ENCODE results near the gene JMY. TPM values are rescaled to one million over a fixed set of nuclear protein-coding genes. Genes with fewer than 3 reads are reported as not detected.

JMY gene
- total RNA-seq, 1 experiment from 2014 or later, result 19.3 TPM

DNA sequence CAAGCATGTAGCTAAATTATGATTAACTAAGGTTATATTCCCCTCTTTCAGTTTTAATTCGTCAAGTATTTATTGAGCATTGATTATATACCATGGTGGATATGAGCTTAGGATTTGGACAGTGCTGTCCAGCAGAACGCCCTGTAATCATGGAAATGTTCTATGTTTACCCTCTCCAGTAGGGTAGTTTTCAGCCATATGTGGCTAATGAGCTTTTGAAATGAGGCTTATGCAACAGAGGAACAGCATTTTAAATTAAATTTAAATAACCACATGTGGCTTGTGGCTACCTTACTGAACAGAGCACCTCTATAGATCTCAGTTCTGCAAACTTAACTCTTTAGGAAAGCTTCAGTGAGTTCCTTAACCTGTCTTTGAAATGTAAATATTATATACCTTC lies 59.1 kb downstream of the JMY start:
- H3K4me1 Mint-ChIP-seq (ENCODE audit: insufficient read depth, unreplicated experiment), result no peaks in the 10 kb centered on the region
- H3K9me3 Mint-ChIP-seq (ENCODE audit: unreplicated experiment), result no peaks in the 10 kb centered on the region
- no peak overlapping the region for H3K4me3 Mint-ChIP-seq (ENCODE audit: unreplicated experiment)
- no TSS peak for BruUV-seq (replicated peaks)
- intact Hi-C loops (cut with micrococcal nuclease), result no loop called here
- POLR2A ChIA-PET, result interaction anchor here (0.8 to 1.1 kb wide), 2 partner anchors 11 to 151 kb away, joined by 3 read pairs; no protein-coding TSS in a partner anchor
- peaks cover 49% of the 10 kb centered on the region for H3K36me3 Mint-ChIP-seq (ENCODE audit: insufficient read depth, unreplicated experiment)
- TF ChIP-seq, protein P1, sequence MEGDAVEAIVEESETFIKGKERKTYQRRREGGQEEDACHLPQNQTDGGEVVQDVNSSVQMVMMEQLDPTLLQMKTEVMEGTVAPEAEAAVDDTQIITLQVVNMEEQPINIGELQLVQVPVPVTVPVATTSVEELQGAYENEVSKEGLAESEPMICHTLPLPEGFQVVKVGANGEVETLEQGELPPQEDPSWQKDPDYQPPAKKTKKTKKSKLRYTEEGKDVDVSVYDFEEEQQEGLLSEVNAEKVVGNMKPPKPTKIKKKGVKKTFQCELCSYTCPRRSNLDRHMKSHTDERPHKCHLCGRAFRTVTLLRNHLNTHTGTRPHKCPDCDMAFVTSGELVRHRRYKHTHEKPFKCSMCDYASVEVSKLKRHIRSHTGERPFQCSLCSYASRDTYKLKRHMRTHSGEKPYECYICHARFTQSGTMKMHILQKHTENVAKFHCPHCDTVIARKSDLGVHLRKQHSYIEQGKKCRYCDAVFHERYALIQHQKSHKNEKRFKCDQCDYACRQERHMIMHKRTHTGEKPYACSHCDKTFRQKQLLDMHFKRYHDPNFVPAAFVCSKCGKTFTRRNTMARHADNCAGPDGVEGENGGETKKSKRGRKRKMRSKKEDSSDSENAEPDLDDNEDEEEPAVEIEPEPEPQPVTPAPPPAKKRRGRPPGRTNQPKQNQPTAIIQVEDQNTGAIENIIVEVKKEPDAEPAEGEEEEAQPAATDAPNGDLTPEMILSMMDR (IDR thresholded peaks at IDR 0.05; ENCODE audit: unreplicated experiment), result no peak
- no peak overlapping the region for H3K27ac Mint-ChIP-seq (ENCODE audit: low read depth, unreplicated experiment)
- CTCF ChIA-PET, result interaction anchor here (0.5 to 1.5 kb wide), 3 partner anchors 139 to 273 kb away, joined by 3 to 5 read pairs (median 4); no protein-coding TSS in a partner anchor
- no peak for DNase-seq (ENCODE audit: unreplicated experiment)
- no peaks in the 10 kb centered on the region for H3K27me3 Mint-ChIP-seq (ENCODE audit: insufficient read depth, unreplicated experiment)

DNA sequence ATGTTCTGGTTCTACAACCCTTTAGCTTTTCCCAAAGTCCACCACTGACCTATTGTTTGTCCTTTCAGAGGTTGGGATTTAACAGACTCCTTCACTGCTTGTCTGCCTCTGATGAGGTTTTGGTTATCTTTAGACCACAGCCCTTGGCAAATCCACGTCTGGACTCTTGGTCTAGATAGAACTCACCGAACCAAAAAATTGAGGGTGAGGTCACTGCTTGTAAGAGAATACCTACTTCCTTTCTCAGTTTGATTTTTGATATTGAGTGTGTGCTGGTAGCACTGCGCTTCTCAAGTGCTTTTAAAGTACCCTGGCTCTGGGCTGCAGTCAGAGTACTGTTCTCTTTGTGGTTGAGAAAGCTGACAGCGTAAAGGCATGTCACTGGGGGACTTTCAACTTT lies 61.7 kb downstream of the JMY start:
- H3K27ac Mint-ChIP-seq (ENCODE audit: low read depth, unreplicated experiment), result no peak overlapping the region
- intact Hi-C loops (cut with micrococcal nuclease), result no loop called here
- TF ChIP-seq, protein P1 (IDR thresholded peaks at IDR 0.05; ENCODE audit: unreplicated experiment), result no peak
- H3K27me3 Mint-ChIP-seq (ENCODE audit: insufficient read depth, unreplicated experiment), result no peaks in the 10 kb centered on the region
- CTCF ChIA-PET, result interaction anchor here (0.7 to 1.0 kb wide), 2 partner anchors 18 to 28 kb away, joined by 3 read pairs; no protein-coding TSS in a partner anchor
- H3K4me3 Mint-ChIP-seq (ENCODE audit: unreplicated experiment), result no peak overlapping the region
- POLR2A ChIA-PET, result no interaction called here
- H3K9me3 Mint-ChIP-seq (ENCODE audit: unreplicated experiment), result no peaks in the 10 kb centered on the region
- DNase-seq (ENCODE audit: unreplicated experiment), result no peak
- BruUV-seq (replicated peaks), result no TSS peak
- peaks cover 32% of the 10 kb centered on the region for H3K36me3 Mint-ChIP-seq (ENCODE audit: insufficient read depth, unreplicated experiment)
- no peaks in the 10 kb centered on the region for H3K4me1 Mint-ChIP-seq (ENCODE audit: insufficient read depth, unreplicated experiment)

DNA sequence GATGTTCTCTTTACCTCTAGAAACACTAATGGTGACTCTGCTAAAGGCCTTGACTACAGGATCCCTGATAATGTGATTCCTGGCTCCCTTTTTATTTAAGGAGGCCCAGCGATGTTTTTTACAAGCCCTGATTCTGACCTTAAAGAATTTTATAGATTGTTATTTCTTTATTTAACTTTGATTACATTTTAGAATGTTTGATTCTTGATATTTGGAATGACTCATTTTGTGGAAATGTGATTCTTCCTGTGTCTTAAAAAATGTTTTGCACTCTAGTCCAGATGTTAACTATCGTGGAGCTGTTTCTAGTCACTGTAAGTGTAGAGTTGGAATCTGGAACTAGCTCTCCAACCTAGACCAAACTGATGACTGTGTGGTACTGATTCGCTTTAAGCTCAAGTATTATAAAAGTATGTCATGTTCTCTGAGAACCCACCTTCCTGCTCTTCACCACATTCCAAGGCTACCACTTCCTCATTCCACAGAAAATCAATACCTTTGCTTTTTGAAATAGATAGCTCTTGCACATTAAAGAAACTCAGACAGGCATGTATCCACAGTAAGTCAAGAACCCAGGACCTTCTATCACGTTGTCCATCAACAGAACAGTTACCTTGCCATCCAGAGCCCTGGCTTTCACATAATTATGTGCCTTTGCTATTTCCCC lies 65.2 kb downstream of the JMY start:
- DNase-seq (ENCODE audit: unreplicated experiment), result no peak
- POLR2A ChIA-PET, result interaction anchor here (0.7 to 1.1 kb wide), 2 partner anchors 8 to 25 kb away, joined by 3 to 4 read pairs; no protein-coding TSS in a partner anchor
- no peaks in the 10 kb centered on the region for H3K4me1 Mint-ChIP-seq (ENCODE audit: insufficient read depth, unreplicated experiment)
- H3K4me3 Mint-ChIP-seq (ENCODE audit: unreplicated experiment), result no peak overlapping the region
- no peaks in the 10 kb centered on the region for H3K27me3 Mint-ChIP-seq (ENCODE audit: insufficient read depth, unreplicated experiment)
- H3K36me3 Mint-ChIP-seq (ENCODE audit: insufficient read depth, unreplicated experiment), result peaks cover 28% of the 10 kb centered on the region
- H3K9me3 Mint-ChIP-seq (ENCODE audit: unreplicated experiment), result no peaks in the 10 kb centered on the region
- H3K27ac Mint-ChIP-seq (ENCODE audit: low read depth, unreplicated experiment), result peak overlapping the region; percentile 17
- no TSS peak for BruUV-seq (replicated peaks)
- CTCF ChIA-PET, result interaction anchor here (0.9 to 1.0 kb wide), 2 partner anchors 163 to 164 kb away, joined by 3 to 4 read pairs; no protein-coding TSS in a partner anchor
- TF ChIP-seq, protein P1 (IDR thresholded peaks at IDR 0.05; ENCODE audit: unreplicated experiment), result no peak
- intact Hi-C loops (cut with micrococcal nuclease), result no loop called here

DNA sequence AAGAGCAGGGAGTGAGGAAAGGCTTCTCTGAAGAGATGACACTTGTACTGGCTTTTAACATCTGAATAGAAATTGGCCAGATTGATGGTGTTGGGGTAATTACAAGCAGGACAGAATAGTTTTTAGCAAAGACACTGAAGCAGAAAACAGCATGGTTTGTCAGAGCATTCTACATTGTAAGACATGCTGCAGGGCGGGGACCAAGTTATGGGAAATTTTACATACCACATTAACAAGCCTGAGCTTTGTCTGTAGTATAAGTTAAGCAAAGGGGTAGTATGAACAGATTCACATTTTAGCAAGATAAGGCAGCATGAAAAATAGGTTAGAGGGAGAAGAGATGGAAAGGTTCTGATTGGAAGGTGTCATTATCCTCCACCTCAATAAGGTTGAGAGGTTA lies 66.5 kb downstream of the JMY start:
- Mint-ChIP-seq H3K9me3 (ENCODE audit: unreplicated experiment) (no peaks in the 10 kb centered on the region), H3K36me3 (ENCODE audit: insufficient read depth, unreplicated experiment) (peaks cover 30% of the 10 kb centered on the region), H3K4me3 (ENCODE audit: unreplicated experiment) (no peak overlapping the region), H3K27ac (ENCODE audit: low read depth, unreplicated experiment) (no peak overlapping the region), H3K27me3 (ENCODE audit: insufficient read depth, unreplicated experiment) (no peaks in the 10 kb centered on the region), H3K4me1 (ENCODE audit: insufficient read depth, unreplicated experiment) (no peaks in the 10 kb centered on the region)
- POLR2A ChIA-PET, result interaction anchor here (0.9 to 1.6 kb wide), 3 partner anchors 10 to 170 kb away, joined by 3 to 4 read pairs (median 3); no protein-coding TSS in a partner anchor
- TF ChIP-seq, protein P1 (IDR thresholded peaks at IDR 0.05; ENCODE audit: unreplicated experiment), result no peak
- no peak for DNase-seq (ENCODE audit: unreplicated experiment)
- intact Hi-C loops (cut with micrococcal nuclease), result no loop called here
- no TSS peak for BruUV-seq (replicated peaks)
- CTCF ChIA-PET, result no interaction called here
